GM23338 (cell line): ENCODE results near the gene CACNA1B. TPM values are rescaled to one million over a fixed set of nuclear protein-coding genes. Genes with fewer than 3 reads are reported as not detected.

Experiments
- ATAC-seq: fragments of 200-7000 bp; cut with Tn5 transposase; 3 replicates; pipeline ENCODE4 v1.9.1; 2020
- DNase-seq: peaks from one replicate; pipeline ENCODE4 v3.0.0-alpha.2; 2015; ENCODE audit warnings: low spot score
- H2AFZ ChIP-seq: fragments of 200-600 bp; sonication (generic); 2 replicates; pipeline ENCODE4 v1.8.0; 2016; ENCODE audit warnings: antibody characterized with exemption, mild to moderate bottlenecking, moderate library complexity
- H3F3A ChIP-seq: fragments of 200-600 bp; sonication (generic); replicated peaks from 2 replicates; pipeline ENCODE4 v1.8.0; 2017; ENCODE audit warnings: antibody characterized with exemption, mixed run types, low read depth
- H3K27ac ChIP-seq: fragments of 200-600 bp; sonication (generic); 2 replicates; pipeline ENCODE4 v1.6.1; 2016; ENCODE audit warnings: low read depth
- H3K27me3 ChIP-seq: fragments of 200-600 bp; sonication (generic); 2 replicates; pipeline ENCODE4 v1.8.0; 2016; ENCODE audit warnings: mild to moderate bottlenecking, mixed run types, moderate library complexity; ENCODE audit not compliant: insufficient read depth
- H3K36me3 ChIP-seq: fragments of 200-600 bp; sonication (generic); 2 replicates; pipeline ENCODE4 v1.8.0; 2016; ENCODE audit warnings: mild to moderate bottlenecking; ENCODE audit not compliant: insufficient read depth
- H3K4me1 ChIP-seq: fragments of 200-600 bp; sonication (generic); 2 replicates; pipeline ENCODE4 v1.8.0; 2016; ENCODE audit warnings: mild to moderate bottlenecking, moderate library complexity; ENCODE audit not compliant: insufficient read depth
- H3K4me2 ChIP-seq: fragments of 200-600 bp; sonication (generic); 2 replicates; pipeline ENCODE4 v1.7.1; 2017; ENCODE audit warnings: mixed run types
- H3K4me3 ChIP-seq: fragments of 200-600 bp; sonication (generic); 2 replicates; pipeline ENCODE4 v1.6.1; 2016; ENCODE audit warnings: mixed run types
- H3K79me2 ChIP-seq: fragments of 200-600 bp; sonication (generic); replicated peaks from 2 replicates; pipeline ENCODE4 v1.8.0; 2017; ENCODE audit warnings: mild to moderate bottlenecking; ENCODE audit not compliant: insufficient read depth
- H3K9me2 ChIP-seq: fragments of 200-600 bp; sonication (generic); 2 replicates; pipeline ENCODE4 v1.8.0; 2017; ENCODE audit not compliant: insufficient read depth
- H4K20me1 ChIP-seq: fragments of 200-600 bp; sonication (generic); replicated peaks from 2 replicates; pipeline ENCODE4 v1.8.0; 2017; ENCODE audit warnings: mild to moderate bottlenecking; ENCODE audit not compliant: insufficient read depth
- H3K27ac Mint-ChIP-seq: 2 replicates; pipeline ENCODE4 v1.8.0; 2020; ENCODE audit warnings: inconsistent platforms, mild to moderate bottlenecking, moderate library complexity, mixed read lengths
- H3K27me3 Mint-ChIP-seq: 3 replicates; pipeline ENCODE4 v1.8.0; 2022; ENCODE audit warnings: low read depth, mild to moderate bottlenecking, moderate library complexity, mixed read lengths, inconsistent platforms; ENCODE audit not compliant: insufficient read depth, poor library complexity
- H3K36me3 Mint-ChIP-seq: 3 replicates; pipeline ENCODE4 v1.8.0; 2021; ENCODE audit warnings: low read depth, mild to moderate bottlenecking, inconsistent platforms, moderate library complexity, mixed read lengths
- H3K4me1 Mint-ChIP-seq: 3 replicates; pipeline ENCODE4 v1.8.0; 2020; ENCODE audit warnings: mild to moderate bottlenecking, inconsistent platforms, mixed read lengths
- H3K4me3 Mint-ChIP-seq: 3 replicates; pipeline ENCODE4 v1.8.0; 2021; ENCODE audit warnings: moderate library complexity, mild to moderate bottlenecking, inconsistent platforms, mixed read lengths
- H3K9me3 Mint-ChIP-seq: 3 replicates; pipeline ENCODE4 v1.8.0; 2020; ENCODE audit warnings: moderate library complexity, mild to moderate bottlenecking, inconsistent platforms, mixed read lengths
- EZH2 ChIP-seq: fragments of 200-600 bp; sonication (generic); IDR thresholded peaks from one replicate; pipeline ENCODE4 v1.8.0; 2017; ENCODE audit warnings: antibody characterized with exemption, mild to moderate bottlenecking, low read depth; ENCODE audit not compliant: unreplicated experiment
- NANOG ChIP-seq: IDR thresholded peaks from 2 replicates; pipeline ENCODE4 v1.6.1; 2016; ENCODE audit warnings: antibody characterized with exemption, borderline replicate concordance
- ZNF114 ChIP-seq: fragments of 250-450 bp; sonication (Bioruptor Pico); IDR thresholded peaks from 2 replicates; pipeline ENCODE4 v1.5.0; 2020; ENCODE audit warnings: mild to moderate bottlenecking, moderate library complexity
- ZNF331 ChIP-seq: fragments of 250-450 bp; sonication (Bioruptor Pico); IDR thresholded peaks from 2 replicates; pipeline ENCODE4 v1.5.0; 2020; ENCODE audit warnings: low read depth, mild to moderate bottlenecking, moderate library complexity
- polyA plus RNA-seq: library from polyadenylated mRNA; unstranded; fragments of >200 nt; fragmentation: Nextera tagmentation; extraction: Ambion mirVana; gene quantifications from 2 replicates; pipeline ENCODE4 v1.2.1, GENCODE V29; 2016
- total RNA-seq: library from RNA; depleted of rRNA; stranded (reverse); fragments of >200 nt; shearing (Covaris generic); gene quantifications from 2 replicates; pipeline ENCODE4 v1.2.3, GENCODE V29; 2014
- TF ChIP-seq, protein P1 (sequence below): fragments of 250-450 bp; sonication (Bioruptor Pico); IDR thresholded peaks from 2 replicates; pipeline ENCODE4 v1.5.0; 2020; ENCODE audit warnings: mild to moderate bottlenecking, moderate library complexity

Gene CACNA1B
- total and polyA plus RNA-seq, 2 experiments from 2014 or later, result 1.1 to 10.4 TPM

DNA sequence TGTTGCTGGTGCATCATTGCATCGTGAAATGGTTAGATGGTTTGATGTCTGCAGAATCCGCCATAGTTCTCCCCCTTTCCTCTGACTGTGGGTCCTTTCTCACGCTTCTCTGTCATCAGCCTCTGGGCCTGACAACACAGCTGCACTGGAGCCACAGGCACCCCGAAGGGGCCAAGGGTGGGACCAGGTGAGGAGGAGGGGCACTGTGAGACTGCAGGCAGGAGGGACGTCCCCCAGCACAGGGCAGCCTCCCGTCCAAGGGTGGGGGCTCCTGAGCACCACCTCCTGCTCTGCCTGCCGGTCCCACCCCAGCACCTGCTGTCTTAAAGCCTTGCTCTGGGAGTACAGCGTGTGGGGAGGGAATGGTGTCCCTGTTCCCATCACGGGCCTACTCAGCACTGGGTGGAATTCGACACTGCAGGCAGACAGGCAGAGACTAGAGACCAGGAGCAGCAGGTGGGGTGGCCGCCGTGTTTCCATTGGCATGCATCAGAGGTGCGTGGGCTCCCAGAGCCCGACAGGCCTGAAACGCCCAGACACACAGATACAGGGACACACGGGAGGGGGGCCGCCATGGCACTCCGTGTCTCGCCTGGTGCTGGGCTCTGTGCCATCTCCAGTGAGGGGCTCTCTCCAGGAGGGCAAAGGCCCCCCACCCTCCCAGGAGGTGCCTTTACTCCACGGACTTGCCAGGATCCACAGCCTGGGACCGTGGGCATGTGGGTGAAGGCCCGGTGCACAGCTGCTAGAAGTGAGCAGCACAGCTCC is 15.0 kb downstream of the CACNA1B start:
- no peak overlapping the region for H3K27ac ChIP-seq
- Mint-ChIP-seq H3K4me3 (no peak overlapping the region), H3K27me3 (no peaks in the 10 kb centered on the region), H3K27ac (no peak overlapping the region), H3K9me3 (no peaks in the 10 kb centered on the region), H3K36me3 (0 out of 3 replicates have a peak, but pooled peaks cover 2% of the 10 kb centered on the region), H3K4me1 (no peaks in the 10 kb centered on the region; the same call in 2 of the 3 replicates)
- no peaks in the 10 kb centered on the region for H3K27me3 ChIP-seq
- H3F3A ChIP-seq, result no peaks in the 10 kb centered on the region
- no peaks in the 10 kb centered on the region for H3K36me3 ChIP-seq
- ATAC-seq (peak; percentile 56), DNase-seq (no peak)
- no peak overlapping the region for H3K4me3 ChIP-seq
- H3K4me1 ChIP-seq, result no peaks in the 10 kb centered on the region
- TF ChIP-seq, protein P1, sequence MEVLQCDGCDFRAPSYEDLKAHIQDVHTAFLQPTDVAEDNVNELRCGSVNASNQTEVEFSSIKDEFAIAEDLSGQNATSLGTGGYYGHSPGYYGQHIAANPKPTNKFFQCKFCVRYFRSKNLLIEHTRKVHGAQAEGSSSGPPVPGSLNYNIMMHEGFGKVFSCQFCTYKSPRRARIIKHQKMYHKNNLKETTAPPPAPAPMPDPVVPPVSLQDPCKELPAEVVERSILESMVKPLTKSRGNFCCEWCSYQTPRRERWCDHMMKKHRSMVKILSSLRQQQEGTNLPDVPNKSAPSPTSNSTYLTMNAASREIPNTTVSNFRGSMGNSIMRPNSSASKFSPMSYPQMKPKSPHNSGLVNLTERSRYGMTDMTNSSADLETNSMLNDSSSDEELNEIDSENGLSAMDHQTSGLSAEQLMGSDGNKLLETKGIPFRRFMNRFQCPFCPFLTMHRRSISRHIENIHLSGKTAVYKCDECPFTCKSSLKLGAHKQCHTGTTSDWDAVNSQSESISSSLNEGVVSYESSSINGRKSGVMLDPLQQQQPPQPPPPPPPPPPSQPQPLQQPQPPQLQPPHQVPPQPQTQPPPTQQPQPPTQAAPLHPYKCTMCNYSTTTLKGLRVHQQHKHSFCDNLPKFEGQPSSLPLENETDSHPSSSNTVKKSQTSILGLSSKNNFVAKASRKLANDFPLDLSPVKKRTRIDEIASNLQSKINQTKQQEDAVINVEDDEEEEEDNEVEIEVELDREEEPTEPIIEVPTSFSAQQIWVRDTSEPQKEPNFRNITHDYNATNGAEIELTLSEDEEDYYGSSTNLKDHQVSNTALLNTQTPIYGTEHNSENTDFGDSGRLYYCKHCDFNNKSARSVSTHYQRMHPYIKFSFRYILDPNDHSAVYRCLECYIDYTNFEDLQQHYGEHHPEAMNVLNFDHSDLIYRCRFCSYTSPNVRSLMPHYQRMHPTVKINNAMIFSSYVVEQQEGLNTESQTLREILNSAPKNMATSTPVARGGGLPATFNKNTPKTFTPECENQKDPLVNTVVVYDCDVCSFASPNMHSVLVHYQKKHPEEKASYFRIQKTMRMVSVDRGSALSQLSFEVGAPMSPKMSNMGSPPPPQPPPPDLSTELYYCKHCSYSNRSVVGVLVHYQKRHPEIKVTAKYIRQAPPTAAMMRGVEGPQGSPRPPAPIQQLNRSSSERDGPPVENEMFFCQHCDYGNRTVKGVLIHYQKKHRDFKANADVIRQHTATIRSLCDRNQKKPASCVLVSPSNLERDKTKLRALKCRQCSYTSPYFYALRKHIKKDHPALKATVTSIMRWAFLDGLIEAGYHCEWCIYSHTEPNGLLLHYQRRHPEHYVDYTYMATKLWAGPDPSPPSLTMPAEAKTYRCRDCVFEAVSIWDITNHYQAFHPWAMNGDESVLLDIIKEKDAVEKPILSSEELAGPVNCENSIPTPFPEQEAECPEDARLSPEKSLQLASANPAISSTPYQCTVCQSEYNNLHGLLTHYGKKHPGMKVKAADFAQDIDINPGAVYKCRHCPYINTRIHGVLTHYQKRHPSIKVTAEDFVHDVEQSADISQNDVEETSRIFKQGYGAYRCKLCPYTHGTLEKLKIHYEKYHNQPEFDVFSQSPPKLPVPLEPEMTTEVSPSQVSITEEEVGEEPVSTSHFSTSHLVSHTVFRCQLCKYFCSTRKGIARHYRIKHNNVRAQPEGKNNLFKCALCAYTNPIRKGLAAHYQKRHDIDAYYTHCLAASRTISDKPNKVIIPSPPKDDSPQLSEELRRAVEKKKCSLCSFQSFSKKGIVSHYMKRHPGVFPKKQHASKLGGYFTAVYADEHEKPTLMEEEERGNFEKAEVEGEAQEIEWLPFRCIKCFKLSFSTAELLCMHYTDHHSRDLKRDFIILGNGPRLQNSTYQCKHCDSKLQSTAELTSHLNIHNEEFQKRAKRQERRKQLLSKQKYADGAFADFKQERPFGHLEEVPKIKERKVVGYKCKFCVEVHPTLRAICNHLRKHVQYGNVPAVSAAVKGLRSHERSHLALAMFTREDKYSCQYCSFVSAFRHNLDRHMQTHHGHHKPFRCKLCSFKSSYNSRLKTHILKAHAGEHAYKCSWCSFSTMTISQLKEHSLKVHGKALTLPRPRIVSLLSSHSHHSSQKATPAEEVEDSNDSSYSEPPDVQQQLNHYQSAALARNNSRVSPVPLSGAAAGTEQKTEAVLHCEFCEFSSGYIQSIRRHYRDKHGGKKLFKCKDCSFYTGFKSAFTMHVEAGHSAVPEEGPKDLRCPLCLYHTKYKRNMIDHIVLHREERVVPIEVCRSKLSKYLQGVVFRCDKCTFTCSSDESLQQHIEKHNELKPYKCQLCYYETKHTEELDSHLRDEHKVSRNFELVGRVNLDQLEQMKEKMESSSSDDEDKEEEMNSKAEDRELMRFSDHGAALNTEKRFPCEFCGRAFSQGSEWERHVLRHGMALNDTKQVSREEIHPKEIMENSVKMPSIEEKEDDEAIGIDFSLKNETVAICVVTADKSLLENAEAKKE (CRISPR knock-in tag), result no peak
- TF ChIP-seq ZNF114 (CRISPR knock-in tag) (no peak), EZH2 (no peak), NANOG (no peak), ZNF331 (CRISPR knock-in tag) (no peak)
- H4K20me1 ChIP-seq, result no peaks in the 10 kb centered on the region; the same call in 1 of the 2 replicates
- peaks cover under 1% of the 10 kb centered on the region; the same call in 1 of the 2 replicates for H3K79me2 ChIP-seq
- H3K4me2 ChIP-seq, result no peak overlapping the region
- no peaks in the 10 kb centered on the region for H3K9me2 ChIP-seq
- H2AFZ ChIP-seq, result no peak overlapping the region
